ENCODE results near the gene STRIP1.

GRCh38 chr1:110039641-110040040, 5.2 kb downstream of the STRIP1 start:
- no peak for TF ChIP-seq FOXM1 (IDR thresholded peaks at IDR 0.05; ENCODE audit: low read depth)
- TF ChIP-seq YY1 (IDR thresholded peaks at IDR 0.05; ENCODE audit: low read depth) = no peak
